ENCODE measurements around the gene FAM20C. TPM values are rescaled to one million over a fixed set of nuclear protein-coding genes. Genes with fewer than 3 reads are reported as not detected.

FAM20C gene
- total RNA-seq, 1 donor from 2014 or later, result 0.11 TPM

DNA sequence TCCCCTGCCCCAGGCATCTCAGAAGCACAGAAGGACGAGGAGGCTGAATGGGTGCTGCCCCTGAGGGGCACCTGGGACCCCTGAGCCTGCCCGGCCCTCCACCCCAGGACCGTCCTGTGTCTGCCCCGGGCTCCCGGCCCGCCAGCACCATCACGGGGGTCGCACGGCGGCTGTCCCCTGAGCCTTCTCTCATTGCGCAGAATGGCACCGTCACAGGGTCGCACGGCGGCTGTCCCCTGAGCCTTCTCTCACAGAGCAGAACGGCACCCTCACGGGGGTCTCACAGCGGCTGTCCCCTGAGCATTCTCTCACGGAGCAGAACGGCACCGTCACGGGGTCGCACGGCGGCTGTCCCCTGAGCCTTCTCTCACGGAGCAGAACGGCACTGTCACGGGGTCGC lies 31.5 kb downstream of the FAM20C start:
- TF ChIP-seq, protein P1, sequence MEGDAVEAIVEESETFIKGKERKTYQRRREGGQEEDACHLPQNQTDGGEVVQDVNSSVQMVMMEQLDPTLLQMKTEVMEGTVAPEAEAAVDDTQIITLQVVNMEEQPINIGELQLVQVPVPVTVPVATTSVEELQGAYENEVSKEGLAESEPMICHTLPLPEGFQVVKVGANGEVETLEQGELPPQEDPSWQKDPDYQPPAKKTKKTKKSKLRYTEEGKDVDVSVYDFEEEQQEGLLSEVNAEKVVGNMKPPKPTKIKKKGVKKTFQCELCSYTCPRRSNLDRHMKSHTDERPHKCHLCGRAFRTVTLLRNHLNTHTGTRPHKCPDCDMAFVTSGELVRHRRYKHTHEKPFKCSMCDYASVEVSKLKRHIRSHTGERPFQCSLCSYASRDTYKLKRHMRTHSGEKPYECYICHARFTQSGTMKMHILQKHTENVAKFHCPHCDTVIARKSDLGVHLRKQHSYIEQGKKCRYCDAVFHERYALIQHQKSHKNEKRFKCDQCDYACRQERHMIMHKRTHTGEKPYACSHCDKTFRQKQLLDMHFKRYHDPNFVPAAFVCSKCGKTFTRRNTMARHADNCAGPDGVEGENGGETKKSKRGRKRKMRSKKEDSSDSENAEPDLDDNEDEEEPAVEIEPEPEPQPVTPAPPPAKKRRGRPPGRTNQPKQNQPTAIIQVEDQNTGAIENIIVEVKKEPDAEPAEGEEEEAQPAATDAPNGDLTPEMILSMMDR (IDR thresholded peaks at IDR 0.05), result no peak
- Mint-ChIP-seq H3K27ac (no peak overlapping the region), H3K9me3 (no peaks in the 10 kb centered on the region), H3K36me3 (ENCODE audit: low read depth) (no peaks in the 10 kb centered on the region), H3K4me1 (no peaks in the 10 kb centered on the region), H3K27me3 (no peaks in the 10 kb centered on the region), H3K4me3 (no peak overlapping the region)
- intact Hi-C loops (cut with micrococcal nuclease), result no loop called here
- ATAC-seq (ENCODE audit: low read depth), result no peak
- POLR2A ChIA-PET, result no interaction called here
- CTCF ChIA-PET, result no interaction called here
- no peak for DNase-seq

DNA sequence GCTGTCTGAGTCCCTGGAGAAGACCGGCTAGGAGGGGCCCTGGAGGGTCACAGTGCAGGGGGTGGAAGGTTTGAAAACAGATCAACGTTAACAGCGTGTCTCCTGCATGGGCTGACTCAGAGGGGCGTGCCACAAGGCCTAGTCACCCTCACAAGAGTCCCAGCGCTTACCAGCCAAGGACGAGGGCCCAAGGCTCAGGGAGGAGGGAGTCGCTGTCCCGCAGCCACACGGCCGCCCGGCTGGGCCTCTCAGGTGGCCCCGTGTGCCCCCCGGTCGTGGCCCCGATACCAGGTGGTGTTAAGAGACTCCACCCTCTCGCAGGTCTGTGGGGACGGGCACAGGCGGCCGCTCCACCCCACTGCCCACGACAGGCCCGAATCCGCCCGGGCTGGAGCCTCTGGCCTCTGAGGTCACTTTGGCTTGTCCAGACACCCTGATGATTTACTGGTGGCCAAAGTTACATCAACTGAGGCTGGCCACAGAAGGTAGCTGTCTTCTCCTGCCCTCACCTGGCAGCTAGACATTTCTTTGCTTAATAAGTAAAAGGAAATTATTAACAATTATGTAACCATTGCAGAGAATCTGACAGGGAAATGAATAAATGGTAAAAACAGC lies 34.0 kb downstream of the FAM20C start:
- CTCF ChIA-PET, result no interaction called here
- Mint-ChIP-seq H3K4me3 (no peak overlapping the region), H3K36me3 (ENCODE audit: low read depth) (no peaks in the 10 kb centered on the region), H3K9me3 (no peaks in the 10 kb centered on the region), H3K4me1 (no peaks in the 10 kb centered on the region), H3K27ac (no peak overlapping the region), H3K27me3 (peaks cover 2% of the 10 kb centered on the region)
- no peak for ATAC-seq (ENCODE audit: low read depth)
- TF ChIP-seq, protein P1 (IDR thresholded peaks at IDR 0.05), result no peak
- DNase-seq, result no peak
- POLR2A ChIA-PET, result no interaction called here
- intact Hi-C loops (cut with micrococcal nuclease), result no loop called here

DNA sequence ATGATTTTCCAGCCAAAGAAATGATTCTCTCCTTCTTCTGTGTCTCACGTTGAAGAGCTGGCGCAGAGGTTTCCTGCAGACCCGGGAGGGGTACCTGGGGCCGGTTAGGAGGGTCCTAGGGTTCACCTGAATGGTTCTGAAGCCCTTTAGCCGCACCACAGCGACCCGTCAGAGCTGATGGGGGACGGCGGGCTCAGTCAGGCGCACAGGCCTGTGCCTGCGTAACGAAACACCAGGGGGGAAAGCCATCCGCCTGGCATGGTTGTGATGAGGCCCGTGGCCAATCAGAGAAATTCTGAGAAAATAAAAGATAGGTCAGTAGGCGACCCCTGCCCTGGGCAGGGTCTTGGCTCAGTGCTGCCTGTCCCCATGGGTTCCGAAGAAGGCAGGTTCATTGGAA lies 35.6 kb downstream of the FAM20C start:
- Mint-ChIP-seq H3K36me3 (ENCODE audit: low read depth) (no peaks in the 10 kb centered on the region), H3K4me3 (no peak overlapping the region), H3K27me3 (peaks cover 2% of the 10 kb centered on the region), H3K27ac (no peak overlapping the region), H3K9me3 (no peaks in the 10 kb centered on the region), H3K4me1 (no peaks in the 10 kb centered on the region)
- intact Hi-C loops (cut with micrococcal nuclease), result no loop called here
- ATAC-seq (ENCODE audit: low read depth) (no peak), DNase-seq (no peak)
- POLR2A ChIA-PET, result no interaction called here
- TF ChIP-seq, protein P1 (IDR thresholded peaks at IDR 0.05), result no peak
- CTCF ChIA-PET, result no interaction called here

DNA sequence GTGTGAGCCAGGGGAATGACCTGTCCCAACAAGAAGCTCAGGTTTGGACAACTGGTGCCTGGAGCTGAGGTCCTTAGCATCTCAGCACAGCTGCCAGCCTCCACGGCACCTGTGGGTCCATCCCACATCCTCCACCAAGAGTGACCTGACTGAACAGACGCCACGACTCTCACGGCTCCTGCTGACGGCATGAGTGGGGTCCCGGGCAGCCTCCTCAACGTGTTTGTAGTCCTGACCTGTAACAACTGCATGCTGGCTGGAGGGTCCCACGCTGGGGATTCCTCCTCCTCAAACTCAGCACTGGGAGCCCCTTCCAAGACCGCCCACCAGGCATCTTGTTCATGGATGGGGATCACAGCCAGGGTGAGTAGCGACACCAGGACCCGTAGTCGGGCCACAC lies 36.2 kb downstream of the FAM20C start:
- no peaks in the 10 kb centered on the region for H3K4me1 Mint-ChIP-seq
- ATAC-seq (ENCODE audit: low read depth) (no peak), DNase-seq (no peak)
- no peak overlapping the region for H3K27ac Mint-ChIP-seq
- ChIA-PET CTCF (no interaction called here), POLR2A (no interaction called here)
- H3K27me3 Mint-ChIP-seq, result peaks cover 2% of the 10 kb centered on the region
- TF ChIP-seq, protein P1 (IDR thresholded peaks at IDR 0.05), result no peak
- no peaks in the 10 kb centered on the region for H3K36me3 Mint-ChIP-seq (ENCODE audit: low read depth)
- H3K9me3 Mint-ChIP-seq, result no peaks in the 10 kb centered on the region
- no peak overlapping the region for H3K4me3 Mint-ChIP-seq
- intact Hi-C loops (cut with micrococcal nuclease), result no loop called here

DNA sequence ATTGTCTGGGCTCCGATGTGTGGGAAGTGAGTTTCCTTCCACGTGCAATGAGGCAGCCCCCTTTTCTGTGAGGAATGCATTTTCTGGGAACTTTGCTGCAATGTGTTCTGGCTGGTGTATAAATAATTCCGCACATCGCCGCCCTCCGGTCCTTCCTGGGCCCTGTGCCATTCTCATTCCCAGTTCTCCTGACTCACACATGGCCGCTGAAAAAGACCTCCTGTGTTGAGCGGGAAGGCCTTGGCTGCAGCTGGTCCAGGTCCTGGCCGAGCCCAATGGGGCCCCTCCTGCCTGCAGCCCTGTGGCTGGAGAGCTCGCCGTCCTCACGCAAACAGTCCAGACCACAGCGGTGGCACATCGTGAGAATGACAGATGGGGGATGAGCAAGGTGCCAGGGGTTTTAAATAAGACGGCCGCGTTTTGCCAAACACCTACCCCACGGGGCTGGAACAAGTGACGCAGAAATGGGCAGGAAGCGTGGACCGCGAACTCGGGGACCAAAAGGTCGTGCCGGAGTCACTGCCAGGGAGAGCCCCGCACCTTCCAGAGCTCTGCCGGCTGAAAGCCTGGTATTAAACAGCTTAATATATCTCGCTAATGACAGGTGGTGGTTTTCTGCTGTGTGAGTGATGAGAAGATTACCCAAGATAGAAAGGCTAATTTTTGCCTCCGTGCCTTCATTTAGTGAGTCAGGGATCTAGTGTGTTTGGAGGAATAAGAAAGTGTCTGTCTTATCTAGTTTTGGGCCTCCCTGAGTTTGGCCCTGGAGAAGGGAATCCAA lies 37.0 kb downstream of the FAM20C start:
- no peaks in the 10 kb centered on the region for H3K36me3 Mint-ChIP-seq (ENCODE audit: low read depth)
- no peak for ATAC-seq (ENCODE audit: low read depth)
- ChIA-PET CTCF (no interaction called here), POLR2A (no interaction called here)
- TF ChIP-seq, protein P1 (IDR thresholded peaks at IDR 0.05), result no peak
- DNase-seq, result no peak
- no peak overlapping the region for H3K4me3 Mint-ChIP-seq
- H3K27ac Mint-ChIP-seq, result no peak overlapping the region
- intact Hi-C loops (cut with micrococcal nuclease), result no loop called here
- H3K27me3 Mint-ChIP-seq, result peaks cover 2% of the 10 kb centered on the region
- no peaks in the 10 kb centered on the region for H3K4me1 Mint-ChIP-seq
- no peaks in the 10 kb centered on the region for H3K9me3 Mint-ChIP-seq
